Activated gamma-delta T cell (primary cell): Measurements from ENCODE around the gene SLC44A1.

Experiments used
- DNase-seq: peaks from one replicate; lab custom pipeline; 2025; lab: John Stamatoyannopoulos, UW

The SLC44A1 gene

DNA sequence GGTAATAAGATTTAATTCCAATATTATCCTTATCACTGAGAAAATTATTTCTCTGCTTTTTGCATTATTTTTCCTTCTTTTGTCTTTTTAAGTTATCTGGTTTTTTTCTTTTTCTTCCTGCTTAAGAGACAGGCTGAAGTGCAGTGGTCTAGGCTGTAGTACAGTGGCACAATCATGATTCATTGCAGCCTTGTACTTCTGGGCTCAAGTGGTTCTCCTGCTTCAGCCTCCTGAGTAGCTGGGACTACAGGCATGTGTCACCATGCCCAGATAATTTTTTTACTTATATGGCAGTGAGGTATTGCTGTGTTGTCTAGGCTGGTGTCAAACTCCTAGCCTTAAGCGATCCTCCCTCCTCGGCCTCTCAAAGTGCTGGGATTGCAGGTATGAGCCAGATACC is 93.9 kb downstream of the SLC44A1 start:
- DNase-seq: no peak

DNA sequence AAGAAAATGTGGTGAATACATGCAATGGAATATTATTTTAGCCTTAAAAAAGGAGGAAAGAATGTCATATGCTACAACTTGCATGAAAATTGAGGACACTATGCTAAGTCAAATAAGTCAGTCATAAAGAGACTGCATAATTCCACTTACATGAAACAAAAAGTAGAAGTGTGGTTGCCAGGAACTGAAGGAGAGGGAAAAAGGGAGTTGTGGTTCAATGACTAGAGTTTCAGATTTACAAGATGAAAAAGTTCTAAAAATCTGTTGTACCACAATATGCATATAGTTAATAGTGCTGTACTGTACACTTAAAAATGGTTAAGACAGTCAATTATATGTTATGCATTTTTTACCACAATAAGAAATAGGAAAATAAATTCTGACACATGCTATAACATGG is 95.4 kb downstream of the SLC44A1 start:
- DNase-seq: no peak

DNA sequence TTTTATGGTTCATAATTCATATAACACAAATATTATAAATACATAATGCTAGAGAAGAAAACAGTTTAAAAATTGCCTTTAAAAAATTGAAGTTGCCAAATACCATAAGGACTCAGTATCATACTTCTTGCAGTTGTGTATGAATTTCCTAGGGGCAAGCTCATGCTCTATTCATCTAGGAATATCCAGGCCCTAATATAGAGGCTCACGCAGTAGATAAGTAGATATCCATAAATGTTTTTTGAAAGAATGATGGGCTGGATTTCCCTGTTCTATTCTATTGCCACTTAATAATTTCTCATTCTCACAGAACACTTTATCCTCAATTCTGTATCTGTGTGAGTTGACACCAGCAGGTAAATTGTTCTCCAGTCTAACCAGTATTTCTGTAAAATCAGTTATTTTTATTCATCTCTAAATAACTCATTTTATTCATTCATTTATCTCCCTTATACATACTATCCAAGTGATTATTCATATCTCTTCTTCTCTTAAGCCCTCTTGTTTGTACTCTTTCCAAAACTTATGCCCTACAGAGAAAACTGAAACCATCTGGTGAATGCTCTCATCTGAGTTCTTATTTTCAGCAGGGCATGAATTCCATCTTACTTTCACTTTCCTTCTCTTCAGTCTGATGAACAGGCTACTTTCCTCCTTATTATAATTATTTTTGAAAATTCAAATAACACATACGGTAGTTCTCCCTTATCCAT is 97.1 kb downstream of the SLC44A1 start:
- DNase-seq: no peak

DNA sequence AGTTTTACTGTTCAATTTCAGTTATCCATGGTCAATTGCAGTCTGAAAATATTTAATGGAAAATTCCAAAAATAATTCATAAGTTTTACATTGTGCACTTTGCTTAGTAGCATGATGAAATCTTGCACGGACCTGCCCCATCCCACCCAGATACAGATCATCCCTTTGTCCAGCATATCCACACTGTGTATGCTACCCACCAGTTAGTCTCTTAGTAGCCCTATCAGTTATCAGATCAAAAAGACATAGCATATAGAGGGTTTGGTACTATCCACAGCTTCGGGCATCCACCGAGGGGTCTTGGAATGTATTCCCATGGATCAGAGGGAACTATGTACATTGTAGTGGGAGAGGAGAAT is 97.7 kb downstream of the SLC44A1 start:
- DNase-seq: no peak

GRCh38 chr9:105344283-105344682 is 99.8 kb downstream of the SLC44A1 start:
- no peak for DNase-seq

DNA sequence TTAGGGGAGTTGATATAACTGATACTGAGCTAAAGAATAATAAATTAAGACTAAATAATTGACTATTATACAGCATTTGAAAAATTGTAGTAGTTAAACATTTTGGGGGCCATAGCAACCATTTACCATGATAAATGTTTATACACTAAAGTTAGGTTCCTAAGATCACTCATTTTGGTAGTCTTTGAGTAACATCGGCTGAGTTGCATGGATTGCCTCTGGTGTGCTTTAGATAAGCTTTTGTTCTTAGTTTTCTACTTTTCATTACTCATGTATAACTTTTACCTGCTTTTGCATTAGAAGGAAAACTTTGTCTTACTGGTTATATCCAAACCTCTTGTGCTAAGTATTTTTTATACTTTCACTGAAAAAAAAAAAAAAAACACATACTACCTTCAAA is 101.2 kb downstream of the SLC44A1 start:
- no peak for DNase-seq

DNA sequence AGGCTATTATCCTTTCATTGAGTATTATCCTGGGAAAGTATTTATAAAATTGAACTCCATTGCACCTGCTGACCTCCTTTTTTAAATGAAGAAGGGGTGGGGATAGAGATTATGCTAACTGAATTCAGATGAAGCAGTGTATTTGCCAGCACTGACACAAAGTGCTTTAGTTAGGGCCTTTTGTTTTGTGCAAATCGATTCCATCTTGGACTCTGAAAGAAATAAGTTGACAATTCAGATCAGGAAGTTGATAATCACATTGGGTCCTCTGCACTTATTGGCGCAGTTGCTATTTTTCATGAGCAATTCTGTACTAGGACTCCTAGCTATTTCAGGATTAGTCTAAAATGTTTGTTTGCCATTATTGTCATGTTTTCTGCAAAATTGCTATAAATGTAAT is 101.8 kb downstream of the SLC44A1 start:
- no peak for DNase-seq

DNA sequence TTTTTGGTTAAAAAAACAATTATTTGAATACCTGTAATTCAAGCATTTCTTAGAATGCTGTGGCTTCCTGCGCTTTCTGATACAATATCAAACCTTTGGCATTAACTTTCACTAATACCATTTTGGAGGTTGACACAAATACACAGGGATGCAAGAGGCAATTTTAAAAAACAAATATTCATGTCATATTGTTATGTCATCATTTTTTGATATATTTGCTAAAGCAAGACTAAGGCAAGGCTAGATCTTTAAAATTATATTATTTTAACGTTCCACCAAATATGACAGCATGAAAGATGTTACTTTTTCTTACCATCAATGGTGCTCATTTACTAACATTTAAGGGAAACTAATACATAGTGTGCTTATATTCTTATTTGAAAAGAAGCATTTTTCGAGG is 110.0 kb downstream of the SLC44A1 start:
- no peak for DNase-seq

- DNase-seq: no peak
Measured at GRCh38 chr9:105355781-105356180, 111.3 kb downstream of the SLC44A1 start.

GRCh38 chr9:105357937-105358336 is 113.5 kb downstream of the SLC44A1 start:
- no peak for DNase-seq

DNA sequence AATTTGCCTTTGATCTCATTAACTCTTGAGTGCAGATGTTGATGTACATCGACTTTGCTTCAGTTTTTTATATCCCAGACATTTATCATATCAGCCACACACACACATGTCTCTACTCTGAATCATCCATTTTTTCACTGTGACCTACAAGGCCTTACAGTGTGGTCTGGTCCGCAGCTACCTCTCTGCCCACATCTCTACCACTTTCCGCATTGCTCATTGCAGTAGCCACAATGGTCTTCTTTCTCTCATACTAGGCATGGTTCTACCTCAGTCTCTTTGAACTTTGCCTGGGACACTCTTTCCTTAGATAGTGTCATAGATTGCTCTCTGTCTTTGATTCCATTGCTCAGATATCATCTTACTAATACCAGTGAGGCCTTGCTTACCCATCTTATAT is 115.4 kb downstream of the SLC44A1 start:
- DNase-seq: no peak

DNA sequence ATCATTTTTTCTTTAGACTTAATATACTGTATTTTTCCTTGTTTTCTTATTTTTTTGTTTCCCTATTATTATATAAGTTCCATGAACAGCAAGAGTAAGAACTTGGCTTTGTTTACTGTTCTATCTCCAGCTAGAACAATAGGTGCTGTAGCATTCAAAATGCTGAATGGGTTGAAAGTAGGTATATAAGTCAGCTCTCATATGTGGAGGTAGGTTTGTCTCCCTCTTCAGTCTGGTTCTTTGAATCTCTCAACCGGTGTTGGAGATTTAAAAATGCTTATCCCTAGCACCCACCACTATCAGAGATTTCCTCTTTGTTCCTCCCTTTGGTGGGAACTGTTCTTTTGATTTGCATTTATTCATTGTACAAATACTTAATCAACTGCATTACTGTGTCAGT is 115.9 kb downstream of the SLC44A1 start:
- no peak for DNase-seq

DNA sequence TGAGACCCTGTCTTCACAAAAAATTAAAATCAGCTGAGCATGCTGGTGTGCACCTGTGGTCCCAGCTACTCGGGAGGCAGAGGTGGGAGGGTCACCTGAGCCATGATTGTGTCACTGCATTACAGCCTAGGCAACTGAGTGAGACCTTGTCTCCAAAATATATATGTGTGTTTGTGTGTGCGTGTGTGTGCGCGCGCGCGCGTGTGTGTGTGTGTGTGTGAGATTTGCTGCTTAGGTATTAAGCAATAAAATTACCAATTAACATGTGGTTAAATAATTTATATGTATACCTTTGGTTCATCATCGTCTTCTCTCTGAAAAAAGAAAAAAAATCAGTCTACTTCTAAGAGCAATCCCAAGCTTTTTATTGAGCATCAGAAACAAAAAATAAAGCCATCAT is 117.4 kb downstream of the SLC44A1 start:
- no peak for DNase-seq

- DNase-seq: no peak
Measured at GRCh38 chr9:105362470-105362869, 118.0 kb downstream of the SLC44A1 start.

- no peak for DNase-seq
Measured at GRCh38 chr9:105363837-105364236, 119.4 kb downstream of the SLC44A1 start.

DNA sequence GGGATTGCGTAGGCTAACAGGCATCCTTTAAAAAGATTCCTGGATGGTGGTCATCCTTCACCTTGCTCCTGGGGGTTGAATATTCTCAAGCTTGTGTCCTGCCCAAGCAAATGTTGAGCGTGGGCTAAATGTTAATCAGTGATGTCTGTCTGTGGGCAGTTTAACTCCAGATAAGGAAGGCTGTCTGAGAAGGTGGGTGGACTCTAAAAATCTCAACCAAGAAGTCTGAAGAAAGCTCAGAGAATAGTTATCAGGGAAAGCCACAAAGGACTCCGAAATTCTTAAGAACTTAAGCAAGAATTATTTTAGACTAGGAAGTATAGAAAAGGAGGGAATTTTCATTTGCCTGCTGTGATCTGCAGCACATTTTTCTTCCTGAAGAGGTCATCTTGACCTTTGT is 125.5 kb downstream of the SLC44A1 start:
- DNase-seq: no peak

DNA sequence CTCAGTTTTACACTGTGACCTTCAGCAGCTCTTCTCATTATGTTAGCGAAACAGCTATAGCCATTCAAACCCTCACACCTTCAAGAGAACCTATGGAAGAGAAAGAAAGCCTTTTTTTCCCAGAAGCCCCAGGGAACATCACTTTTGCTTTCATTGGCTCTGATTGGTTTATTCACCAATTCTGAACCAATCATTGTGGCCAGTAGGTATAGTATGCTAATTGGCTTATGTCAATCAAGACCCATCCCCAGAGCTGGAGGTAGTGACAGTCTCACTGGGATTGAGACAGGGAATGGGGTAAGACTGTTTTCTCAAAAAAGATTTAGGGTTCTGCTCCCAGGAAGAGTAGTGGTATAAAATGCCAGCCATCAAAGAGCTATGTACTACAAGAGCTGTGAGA is 129.3 kb downstream of the SLC44A1 start:
- no peak for DNase-seq

- DNase-seq: no peak
Measured at GRCh38 chr9:105375323-105375722, 130.9 kb downstream of the SLC44A1 start.

- no peak for DNase-seq
Measured at GRCh38 chr9:105376893-105377292, 132.4 kb downstream of the SLC44A1 start.

DNA sequence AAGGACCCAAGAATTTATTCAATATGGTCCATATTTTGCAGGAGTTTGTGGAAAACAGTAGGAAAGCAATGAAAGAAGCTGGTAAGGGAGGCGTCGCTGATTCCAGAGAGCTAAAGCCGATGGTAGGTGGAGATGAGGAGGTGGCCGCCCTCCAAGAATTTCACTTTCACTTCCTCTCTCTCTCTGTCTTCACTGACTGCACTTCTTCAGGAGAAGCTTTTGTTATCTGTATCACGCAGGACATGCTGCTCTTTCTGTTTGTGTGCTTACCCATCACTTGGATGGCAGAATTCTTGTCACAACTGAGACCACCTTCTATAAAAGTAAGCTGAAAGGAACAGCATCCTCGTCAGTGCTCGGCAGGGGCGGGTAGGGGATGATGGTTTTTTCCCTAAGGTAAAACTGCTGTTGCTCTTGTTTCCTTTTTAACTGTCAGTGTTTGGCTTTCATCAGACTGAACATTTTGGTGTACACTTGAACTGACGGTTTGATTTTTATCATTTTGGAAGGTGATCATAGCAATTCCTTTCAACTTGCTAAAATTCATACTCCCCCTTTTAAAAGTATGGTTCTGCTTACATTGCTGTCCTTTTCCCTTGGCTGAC is 141.0 kb downstream of the SLC44A1 start:
- no peak for DNase-seq

- DNase-seq: no peak
Measured at GRCh38 chr9:105389796-105390195, 145.3 kb downstream of the SLC44A1 start.

DNA sequence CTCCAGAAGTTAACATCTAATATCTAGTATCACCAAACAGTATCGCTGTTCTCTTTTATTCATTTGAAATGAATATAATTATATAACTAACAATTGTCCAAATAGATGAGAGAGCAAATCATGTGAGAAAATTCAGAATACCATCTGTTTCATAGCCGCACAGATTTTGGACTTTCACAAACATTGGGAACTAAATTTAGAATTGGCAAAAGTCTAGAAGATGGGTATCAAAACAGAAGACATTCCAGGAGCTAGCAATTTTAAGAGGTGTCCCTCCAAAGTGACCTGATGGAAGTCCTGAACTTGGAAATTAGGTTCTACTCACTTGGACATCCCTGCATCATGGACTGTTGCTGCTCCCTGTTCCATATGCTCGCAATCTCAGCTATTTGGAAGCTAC is 146.4 kb downstream of the SLC44A1 start:
- no peak for DNase-seq

GRCh38 chr9:105391288-105391687 is 146.8 kb downstream of the SLC44A1 start:
- DNase-seq: no peak

DNA sequence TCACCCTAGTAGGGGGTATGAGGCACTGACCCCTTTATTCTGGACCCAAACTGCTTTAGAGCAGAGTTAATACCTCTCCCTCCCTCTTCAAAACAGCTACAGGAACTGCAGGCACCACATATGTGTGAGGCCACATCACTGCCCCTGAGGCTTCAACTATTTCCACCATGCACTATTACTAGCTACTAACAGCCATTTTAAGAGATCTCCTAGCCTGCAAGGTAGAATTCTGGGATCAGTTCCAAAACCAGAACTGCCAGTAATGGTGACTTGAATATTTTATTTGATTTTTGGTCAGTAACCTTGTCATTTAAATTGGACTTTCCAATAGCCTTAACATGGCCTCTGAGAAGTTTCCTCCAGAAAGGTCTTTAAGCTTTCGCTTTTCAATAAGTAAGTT is 148.1 kb downstream of the SLC44A1 start:
- no peak for DNase-seq
